Spleen (tissue), 11 donors: ENCODE data around the gene EXOSC7. TPM values are rescaled to one million over a fixed set of nuclear protein-coding genes. Genes with fewer than 3 reads are reported as not detected.

Experiments used
- DNase-seq: peaks from one replicate; pipeline ENCODE4 v3.0.0-alpha.2; 2020
- H3K27ac ChIP-seq, 8 donors: fragments of 200-600 bp; sonication (generic) in 7 of 8; 1 replicate in 4 of 8; 2 replicates in 4 of 8; pipeline versions ENCODE4 v1.5.0 to v1.8.0; 2016 to 2021; ENCODE audit warnings: inconsistent platforms in 4 of 8, mild to moderate bottlenecking in 4 of 8, moderate library complexity in 1 of 8
- H3K27me3 ChIP-seq, 7 donors: fragments of 200-600 bp; sonication (generic) in 6 of 7; replicated peaks in 1 of 7; 1 replicate in 4 of 7; 2 replicates in 3 of 7; pipeline versions ENCODE4 v1.5.0 to v1.8.0; 2016 to 2021; ENCODE audit warnings: inconsistent platforms in 3 of 7, mild to moderate bottlenecking in 1 of 7
- H3K36me3 ChIP-seq, 6 donors: fragments of 200-600 bp; sonication (generic) in 5 of 6; 1 replicate in 4 of 6; 2 replicates in 2 of 6; pipeline versions ENCODE4 v1.5.0 to v1.8.0; 2016 to 2021; ENCODE audit warnings: inconsistent platforms in 2 of 6
- H3K4me1 ChIP-seq, 6 donors: fragments of 200-600 bp; sonication (generic) in 5 of 6; 1 replicate in 3 of 6; 2 replicates in 3 of 6; pipeline versions ENCODE4 v1.5.0 to v1.8.0; 2016 to 2021; ENCODE audit warnings: inconsistent platforms in 3 of 6
- H3K4me3 ChIP-seq, 8 donors: fragments of 200-600 bp; sonication (generic) in 7 of 8; 1 replicate in 4 of 8; 2 replicates in 4 of 8; pipeline versions ENCODE4 v1.5.0 to v1.8.0; 2016 to 2021; ENCODE audit warnings: inconsistent platforms in 4 of 8, mild to moderate bottlenecking in 4 of 8, moderate library complexity in 2 of 8
- H3K9me3 ChIP-seq, 8 donors: fragments of 200-600 bp; sonication (generic) in 7 of 8; 1 replicate in 4 of 8; 2 replicates in 4 of 8; pipeline versions ENCODE4 v1.5.0 to v1.8.0; 2016 to 2021; ENCODE audit warnings: inconsistent platforms in 4 of 8
- POLR2A ChIP-seq, 3 donors: fragments of 450-650 bp; IDR thresholded peaks; one replicate each; pipeline ENCODE4 v1.5.1; 2017; ENCODE audit warnings: antibody characterized with exemption in 3 of 3, mild to moderate bottlenecking in 1 of 3
- POLR2AphosphoS5 ChIP-seq, 3 donors: sonication (generic); formaldehyde crosslinking; IDR thresholded peaks; one replicate each; pipeline ENCODE4 v1.5.1; 2017; ENCODE audit warnings: antibody characterized with exemption in 3 of 3
- WGBS, 5 donors: extraction: QIAGEN DNeasy Blood & Tissue Kit in 3 of 5; methylation state at CpG; one replicate each; pipeline versions ENCODE4 v1.1.5 to v1.1.7; 2013 to 2018; 5-methylcytosine and 5-hydroxymethylcytosine counted together
- intact Hi-C: fragments of 100-400 bp; cut with DNase I; formaldehyde crosslinking; loops from one replicate; pipeline ENCODE4 v1.15.0; 2023; ENCODE audit warnings: low total_unique reads
- polyA plus RNA-seq, 3 donors: library from polyadenylated mRNA; stranded (reverse); fragments of 200-250 nt; gene quantifications; one replicate each; pipeline ENCODE4 v1.2.1, GENCODE V29; 2013
- total RNA-seq, 7 donors: library from RNA; depleted of rRNA in 3 of 7; stranded (reverse); fragments of >200 nt in 3 of 7; fragmentation: NEBNext Ultra II Directional in 4 of 7; extraction: Animal tissue kit (Norgen Biotek cat#: 25700) in 4 of 7; gene quantifications; one replicate each; pipeline versions ENCODE4 v1.1.0 to v1.2.1, GENCODE V29; 2016 to 2021
- TF ChIP-seq, protein P1 (sequence below), 11 experiments: fragments of 200-600 bp in 7 of 11; fragments of 450-650 bp in 4 of 11; sonication (generic) in 4 of 11; IDR thresholded peaks in 8 of 11; conservative IDR thresholded peaks in 3 of 11; 1 replicate in 7 of 11; 2 replicates in 4 of 11; pipeline versions ENCODE4 v1.4.0 to v1.8.0; 2016 to 2021; ENCODE audit warnings: antibody characterized with exemption in 11 of 11, inconsistent platforms in 4 of 11, mild to moderate bottlenecking in 1 of 11
- donor health status: healthy with polysubstance abuse.
- donor health status: DM: no; HTN: no; CAD: no; lungs with moderate emphysema.
- donor health status: DM: no; HTN: no; CAD: no.
- donor health status: Bipolar disorder and iron deficiency.
- donor health status: healthy.
- donor health status: DM: no; HTN: no; CAD: no.
- donor health status: DM: yes; HTN: yes; CAD: no.

EXOSC7 gene
- total and polyA plus RNA-seq, 10 donors, result 28.4 to 43.7 (median 36.8) TPM

DNA sequence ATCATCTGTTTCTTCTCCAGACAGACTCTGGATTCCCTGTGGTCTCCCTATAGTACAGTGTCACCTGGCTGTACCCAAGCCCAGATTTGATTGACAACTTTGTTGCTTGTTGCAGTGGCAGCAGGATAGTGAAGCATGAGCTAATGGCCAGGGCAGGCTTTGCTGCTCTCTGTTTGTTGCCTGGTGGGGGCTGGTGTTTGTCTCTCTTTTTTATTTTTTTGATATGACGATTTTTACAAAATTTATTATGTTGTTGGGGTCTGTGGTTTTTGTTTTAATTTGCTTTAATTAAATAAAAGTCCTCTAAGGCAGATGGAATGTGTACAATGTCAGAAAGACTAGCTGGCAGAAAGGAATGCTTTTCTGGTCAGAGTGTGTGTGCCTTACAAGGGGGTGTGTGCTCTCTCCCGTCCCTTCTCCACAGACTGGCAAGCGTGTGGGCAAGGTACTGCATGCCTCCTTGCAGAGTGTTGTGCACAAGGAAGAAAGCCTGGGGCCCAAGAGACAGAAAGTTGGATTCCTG, 34.8 kb downstream of the EXOSC7 start:
- intact Hi-C loops, result no loop called here
- no peaks in the 10 kb centered on the region for H3K27me3 ChIP-seq
- WGBS, 5 donors, result 52 to 79% (median 76%) methylated on average over 3 of the region's 3 CpGs
- H3K4me1 ChIP-seq, result peaks cover 12 to 41% (median 25%) of the 10 kb centered on the region in 6 donors
- H3K36me3 ChIP-seq, result peaks cover 0 to 98% (median 32%) of the 10 kb centered on the region in 6 donors
- H3K9me3 ChIP-seq, result no peaks in the 10 kb centered on the region
- no peak overlapping the region for H3K4me3 ChIP-seq
- DNase-seq, result no peak
- TF ChIP-seq POLR2A (IDR thresholded peaks at IDR 0.05), result no peak
- TF ChIP-seq, protein P1, sequence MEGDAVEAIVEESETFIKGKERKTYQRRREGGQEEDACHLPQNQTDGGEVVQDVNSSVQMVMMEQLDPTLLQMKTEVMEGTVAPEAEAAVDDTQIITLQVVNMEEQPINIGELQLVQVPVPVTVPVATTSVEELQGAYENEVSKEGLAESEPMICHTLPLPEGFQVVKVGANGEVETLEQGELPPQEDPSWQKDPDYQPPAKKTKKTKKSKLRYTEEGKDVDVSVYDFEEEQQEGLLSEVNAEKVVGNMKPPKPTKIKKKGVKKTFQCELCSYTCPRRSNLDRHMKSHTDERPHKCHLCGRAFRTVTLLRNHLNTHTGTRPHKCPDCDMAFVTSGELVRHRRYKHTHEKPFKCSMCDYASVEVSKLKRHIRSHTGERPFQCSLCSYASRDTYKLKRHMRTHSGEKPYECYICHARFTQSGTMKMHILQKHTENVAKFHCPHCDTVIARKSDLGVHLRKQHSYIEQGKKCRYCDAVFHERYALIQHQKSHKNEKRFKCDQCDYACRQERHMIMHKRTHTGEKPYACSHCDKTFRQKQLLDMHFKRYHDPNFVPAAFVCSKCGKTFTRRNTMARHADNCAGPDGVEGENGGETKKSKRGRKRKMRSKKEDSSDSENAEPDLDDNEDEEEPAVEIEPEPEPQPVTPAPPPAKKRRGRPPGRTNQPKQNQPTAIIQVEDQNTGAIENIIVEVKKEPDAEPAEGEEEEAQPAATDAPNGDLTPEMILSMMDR (IDR thresholded peaks at IDR 0.05 in 8 of 11, conservative IDR thresholded peaks at IDR 0.05 in 3 of 11), result no peak
- TF ChIP-seq POLR2AphosphoS5 (IDR thresholded peaks at IDR 0.05), result no peak
- H3K27ac ChIP-seq, result peak overlapping the region in 6 of 8 donors; percentile 57 to 86 (median 76)

DNA sequence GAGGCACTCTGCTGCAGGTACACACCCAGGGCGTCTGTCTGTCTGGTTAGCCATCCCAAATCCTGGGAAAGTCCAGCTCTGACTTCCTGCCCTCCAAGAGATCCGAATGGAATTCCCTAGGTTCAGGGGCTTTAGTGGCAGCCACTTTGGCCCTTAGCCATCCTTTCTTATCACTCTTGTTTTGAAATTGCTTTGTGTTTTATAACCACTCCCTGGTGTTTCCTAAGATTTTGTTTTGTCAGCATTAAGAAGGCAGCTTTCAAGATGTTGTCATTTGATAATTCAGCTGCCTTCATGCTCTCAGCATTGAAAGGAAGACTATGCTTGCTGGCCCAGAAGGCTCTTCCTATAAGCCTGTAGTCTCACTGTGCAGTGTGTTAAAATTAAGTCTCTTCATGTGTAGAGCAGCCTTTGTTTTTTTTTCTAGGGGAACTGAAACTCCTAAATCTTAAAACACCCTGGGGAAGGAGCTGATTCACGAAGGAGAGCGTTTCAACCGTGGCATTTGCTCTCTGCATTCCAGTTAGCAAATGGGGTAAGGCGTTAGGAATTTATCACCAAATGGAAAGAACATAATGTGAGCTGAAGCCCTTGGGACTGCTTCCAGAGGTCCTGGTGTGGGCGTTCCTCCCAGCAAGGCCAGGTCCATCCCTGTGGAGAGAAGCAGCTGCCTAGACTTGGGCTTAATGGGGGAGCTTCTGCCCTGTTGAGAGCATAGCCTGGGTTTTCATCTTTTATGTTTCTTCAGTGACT, 35.9 kb downstream of the EXOSC7 start:
- Histone ChIP-seq H3K4me1 (peaks cover 12 to 36% (median 25%) of the 10 kb centered on the region in 6 donors), H3K4me3 (no peak overlapping the region), H3K9me3 (no peaks in the 10 kb centered on the region), H3K27ac (peak overlapping the region; percentile 57 to 86 (median 76)), H3K27me3 (no peaks in the 10 kb centered on the region), H3K36me3 (peaks cover 0 to 96% (median 31%) of the 10 kb centered on the region in 6 donors)
- 17 to 33% (median 26%) methylated on average over 7 of the region's 7 CpGs for WGBS, 5 donors
- peak in 2 of 3 donors; percentile 18 to 57 for TF ChIP-seq POLR2AphosphoS5 (IDR thresholded peaks at IDR 0.05)
- TF ChIP-seq, protein P1 (IDR thresholded peaks at IDR 0.05 in 8 of 11, conservative IDR thresholded peaks at IDR 0.05 in 3 of 11), result no peak
- no peak for TF ChIP-seq POLR2A (IDR thresholded peaks at IDR 0.05)
- intact Hi-C loops, result no loop called here
- no peak for DNase-seq

- Histone ChIP-seq H3K4me1 (peaks cover 12 to 36% (median 25%) of the 10 kb centered on the region in 6 donors), H3K36me3 (peaks cover 0 to 90% (median 24%) of the 10 kb centered on the region in 6 donors), H3K4me3 (no peak overlapping the region), H3K9me3 (no peaks in the 10 kb centered on the region), H3K27me3 (no peaks in the 10 kb centered on the region), H3K27ac (peak overlapping the region; percentile 57 to 86 (median 76))
- 88 to 92% (median 89%) methylated on average over 4 of the region's 4 CpGs for WGBS, 5 donors
- no peak for TF ChIP-seq POLR2A (IDR thresholded peaks at IDR 0.05)
- DNase-seq, result no peak
- intact Hi-C loops, result no loop called here
Measured at GRCh38 chr3:45012577-45012976, 36.5 kb downstream of the EXOSC7 start.

- Histone ChIP-seq H3K27me3 (no peaks in the 10 kb centered on the region), H3K4me3 (no peak overlapping the region), H3K4me1 (peaks cover 7 to 24% (median 12%) of the 10 kb centered on the region in 6 donors), H3K27ac (peak overlapping the region in 5 of 8 donors; percentile 37 to 80 (median 67)), H3K9me3 (no peaks in the 10 kb centered on the region), H3K36me3 (peaks cover 0 to 46% (median 14%) of the 10 kb centered on the region in 6 donors)
- intact Hi-C loops, result no loop called here
- no peak for DNase-seq
- 66 to 86% (median 75%) methylated on average over 2 of the region's 2 CpGs for WGBS, 5 donors
- TF ChIP-seq POLR2AphosphoS5 (IDR thresholded peaks at IDR 0.05) (no peak), POLR2A (IDR thresholded peaks at IDR 0.05) (no peak)
- TF ChIP-seq, protein P1 (IDR thresholded peaks at IDR 0.05 in 8 of 11, conservative IDR thresholded peaks at IDR 0.05 in 3 of 11), result no peak
Measured at GRCh38 chr3:45016916-45017315, 40.9 kb downstream of the EXOSC7 start.
